Sigmoid colon (tissue), 4 donors: Measurements from ENCODE around the gene MYORG.
"Not testable (repeated sequence)": the region's sequence is repeated elsewhere in the genome, so short reads cannot be mapped to it uniquely, and the experiment has no call there.

ENCODE experiments used
- CTCF ChIP-seq, 4 experiments: fragments of 450-650 bp in 3 of 4; fragments of 200-600 bp in 1 of 4; IDR thresholded peaks; one replicate each; pipeline ENCODE4 v1.5.1; 2016 to 2019; ENCODE audit warnings: antibody characterized with exemption in 4 of 4, mild to moderate bottlenecking in 3 of 4, moderate library complexity in 2 of 4
- POLR2A ChIP-seq, 2 donors: fragments of 450-650 bp; IDR thresholded peaks; one replicate each; pipeline ENCODE4 v1.6.1; 2016; ENCODE audit warnings: antibody characterized with exemption in 2 of 2, mild to moderate bottlenecking in 2 of 2, moderate library complexity in 2 of 2
- POLR2AphosphoS5 ChIP-seq, 4 donors: sonication (generic); formaldehyde crosslinking; IDR thresholded peaks; one replicate each; pipeline ENCODE4 v1.6.1; 2017; ENCODE audit warnings: antibody characterized with exemption in 4 of 4

- not testable (repeated sequence) for TF ChIP-seq CTCF, POLR2A, POLR2AphosphoS5 (IDR thresholded peaks at IDR 0.05)
Observed at GRCh38 chr9:34368796-34369195, 7.9 kb downstream of the MYORG start.
